BJ (cell line): ENCODE data around the gene COA7. TPM values are rescaled to one million over a fixed set of nuclear protein-coding genes. Genes with fewer than 3 reads are reported as not detected.

Source experiments
- CTCF ChIA-PET: fragments of 350-600 bp; formaldehyde crosslinking; extraction: SDS; loops from one replicate; lab custom pipeline; 2021; ENCODE audit warnings: antibody characterized with exemption, inconsistent platforms; lab: Yijun Ruan, JAX
- POLR2A ChIA-PET: fragments of 300-600 bp; sonication (Branson Sonifier 250); formaldehyde crosslinking; extraction: SDS; loops from one replicate; lab custom pipeline; 2021; ENCODE audit warnings: antibody characterized with exemption; lab: Charles Lee
- DNase-seq: peaks from one replicate; pipeline ENCODE4 v3.0.0-alpha.2; 2011; ENCODE audit warnings: low read depth
- H3K27me3 ChIP-seq: 2 replicates; pipeline ENCODE4 v1.6.0; 2011; ENCODE audit warnings: low read length; ENCODE audit not compliant: control insufficient read depth, insufficient read depth
- H3K36me3 ChIP-seq: 2 replicates; pipeline ENCODE4 v1.5.1; 2011; ENCODE audit warnings: low read length; ENCODE audit not compliant: control insufficient read depth, insufficient read depth
- H3K4me3 ChIP-seq: 2 replicates; pipeline ENCODE4 v1.5.1; 2011; ENCODE audit warnings: low read depth, mild to moderate bottlenecking, control low read depth, low read length
- CTCF ChIP-seq: IDR thresholded peaks from 2 replicates; pipeline ENCODE4 v1.5.1; 2011; ENCODE audit warnings: low read depth, mild to moderate bottlenecking, control low read depth, inconsistent platforms, low read length, moderate library complexity; ENCODE audit not compliant: insufficient read depth
- polyA plus RNA-seq: library from polyadenylated mRNA; depleted of rRNA; stranded (reverse); fragments of >200 nt; gene quantifications from 2 replicates; pipeline ENCODE4 v1.2.3, GENCODE V29; 2011

The COA7 gene
- polyA plus RNA-seq, 1 experiment: 14.4 TPM

- no peaks in the 10 kb centered on the region for H3K36me3 ChIP-seq
- ChIA-PET POLR2A (no interaction called here), CTCF (interaction anchor here (1.2 kb wide), 1 partner anchor 9 kb away, joined by 3 read pairs; no protein-coding TSS in a partner anchor)
- no peak overlapping the region for H3K4me3 ChIP-seq
- TF ChIP-seq CTCF: no peak
- H3K27me3 ChIP-seq: no peaks in the 10 kb centered on the region
- no peak for DNase-seq
Observed at GRCh38 chr1:52680353-52680752, 17.8 kb downstream of the COA7 start.

GRCh38 chr1:52679498-52679897 lies 18.6 kb downstream of the COA7 start:
- ChIA-PET CTCF (interaction anchor here (1.2 kb wide), 1 partner anchor 10 kb away, joined by 3 read pairs; no protein-coding TSS in a partner anchor), POLR2A (no interaction called here)
- H3K27me3 ChIP-seq: no peaks in the 10 kb centered on the region
- H3K36me3 ChIP-seq: no peaks in the 10 kb centered on the region
- H3K4me3 ChIP-seq: no peak overlapping the region
- no peak for TF ChIP-seq CTCF
- DNase-seq: no peak

GRCh38 chr1:52679048-52679447 lies 19.1 kb downstream of the COA7 start:
- no peaks in the 10 kb centered on the region for H3K36me3 ChIP-seq
- no peak for TF ChIP-seq CTCF
- H3K27me3 ChIP-seq: no peaks in the 10 kb centered on the region
- no peak for DNase-seq
- H3K4me3 ChIP-seq: no peak overlapping the region
- CTCF ChIA-PET: no interaction called here
- POLR2A ChIA-PET: no interaction called here

GRCh38 chr1:52677076-52677806 lies 20.9 kb downstream of the COA7 start:
- no peak for TF ChIP-seq CTCF
- Histone ChIP-seq H3K36me3 (no peaks in the 10 kb centered on the region), H3K27me3 (no peaks in the 10 kb centered on the region), H3K4me3 (no peak overlapping the region)
- ChIA-PET CTCF (interaction anchor here (3.9 kb wide), 1 partner anchor 8 kb away, joined by 14 read pairs; no protein-coding TSS in a partner anchor), POLR2A (interaction anchor here (0.6 kb wide), 1 partner anchor 577 kb away, joined by 3 read pairs; no protein-coding TSS in a partner anchor)
- DNase-seq: no peak

- DNase-seq: no peak
- ChIA-PET POLR2A (no interaction called here), CTCF (interaction anchor here (0.9 to 3.9 kb wide), 2 partner anchors 9 to 328 kb away, joined by 3 to 14 read pairs; no protein-coding TSS in a partner anchor)
- H3K36me3 ChIP-seq: no peaks in the 10 kb centered on the region
- H3K27me3 ChIP-seq: no peaks in the 10 kb centered on the region
- no peak overlapping the region for H3K4me3 ChIP-seq
- no peak for TF ChIP-seq CTCF
Observed at GRCh38 chr1:52676249-52676903, 21.8 kb downstream of the COA7 start.
